GOT3 (cell line): ENCODE results near the gene ACTL10.
A peak's percentile ranks its signal among the peaks of the same experiment; 100 is the strongest.

ENCODE experiments used
- DNase-seq: peaks from one replicate; lab custom pipeline; 2025; ENCODE audit warnings: mixed read lengths; lab: John Stamatoyannopoulos, UW

ACTL10 gene

DNA sequence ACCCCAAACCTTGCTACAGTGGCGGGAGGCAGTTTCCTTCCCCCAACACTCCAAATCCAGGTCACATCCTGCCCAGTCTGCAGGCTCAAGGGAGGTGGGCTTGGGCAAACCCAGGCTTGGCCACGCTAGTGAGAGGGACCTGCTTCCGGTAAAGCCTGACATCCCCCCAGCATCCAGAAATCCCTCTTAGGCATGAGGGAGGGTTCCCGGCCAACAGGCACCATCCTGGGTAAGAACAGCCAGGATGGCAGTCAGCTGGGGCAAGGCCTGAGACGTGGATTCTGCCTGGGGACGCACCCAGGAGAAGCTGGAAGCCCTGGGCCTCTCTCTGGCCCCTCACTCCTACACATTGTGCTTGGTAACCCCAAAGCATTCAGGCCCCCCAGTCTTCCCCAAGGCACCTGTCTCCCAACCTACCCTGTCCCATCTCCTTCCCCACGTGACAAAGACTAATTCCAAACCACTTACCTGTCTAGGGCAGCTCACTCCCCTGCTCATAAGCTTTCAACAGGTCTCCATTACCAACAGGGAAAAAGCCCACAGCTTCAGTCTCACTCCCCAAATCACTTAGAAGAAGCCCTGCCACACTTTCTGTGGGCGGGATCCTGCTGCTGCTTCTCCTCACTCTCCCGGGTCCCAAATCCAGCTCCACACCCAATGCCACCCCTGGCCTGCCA is 2.5 kb upstream of the ACTL10 start:
- no peak for DNase-seq

DNA sequence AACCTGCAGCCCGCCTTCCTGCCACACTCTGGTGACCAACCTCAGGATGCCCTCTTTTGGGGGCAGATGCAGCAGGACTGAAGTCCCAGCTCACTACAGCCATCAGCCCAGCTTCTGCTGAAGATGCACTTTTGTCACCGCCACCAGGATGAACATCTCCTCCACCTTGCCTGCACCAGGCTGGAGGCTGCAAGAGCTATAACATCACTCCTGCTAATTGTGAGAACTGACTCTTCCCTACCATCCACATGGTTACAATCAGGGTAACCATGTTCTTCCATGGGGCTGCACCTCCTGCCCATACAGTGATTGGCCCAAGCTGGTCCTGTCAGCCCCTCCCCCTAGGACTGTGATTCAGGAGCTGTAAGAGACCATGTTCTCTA is 2.0 kb upstream of the ACTL10 start:
- DNase-seq, result no peak

DNA sequence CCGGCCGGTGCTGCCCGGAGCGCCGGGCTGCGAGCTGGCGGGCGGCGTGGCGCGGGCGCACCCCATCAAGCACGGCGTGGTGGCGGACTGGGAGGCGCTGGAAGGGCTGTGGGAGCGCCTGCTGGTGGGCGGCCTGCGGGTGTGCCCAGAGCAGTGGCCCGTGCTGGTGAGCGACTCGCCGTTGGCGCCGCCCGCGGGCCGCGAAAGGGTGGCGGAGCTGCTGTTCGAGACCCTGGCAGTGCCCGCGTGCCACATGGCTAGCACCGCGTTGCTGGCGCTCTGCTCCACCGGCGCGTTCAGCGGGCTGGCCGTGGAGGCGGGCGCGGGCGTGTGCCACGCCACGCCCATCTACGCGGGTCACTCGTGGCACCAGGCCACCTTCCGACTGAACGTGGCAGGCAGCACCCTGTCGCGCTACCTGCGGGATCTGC is 517 bp downstream of the ACTL10 start:
- DNase-seq, result no peak

DNA sequence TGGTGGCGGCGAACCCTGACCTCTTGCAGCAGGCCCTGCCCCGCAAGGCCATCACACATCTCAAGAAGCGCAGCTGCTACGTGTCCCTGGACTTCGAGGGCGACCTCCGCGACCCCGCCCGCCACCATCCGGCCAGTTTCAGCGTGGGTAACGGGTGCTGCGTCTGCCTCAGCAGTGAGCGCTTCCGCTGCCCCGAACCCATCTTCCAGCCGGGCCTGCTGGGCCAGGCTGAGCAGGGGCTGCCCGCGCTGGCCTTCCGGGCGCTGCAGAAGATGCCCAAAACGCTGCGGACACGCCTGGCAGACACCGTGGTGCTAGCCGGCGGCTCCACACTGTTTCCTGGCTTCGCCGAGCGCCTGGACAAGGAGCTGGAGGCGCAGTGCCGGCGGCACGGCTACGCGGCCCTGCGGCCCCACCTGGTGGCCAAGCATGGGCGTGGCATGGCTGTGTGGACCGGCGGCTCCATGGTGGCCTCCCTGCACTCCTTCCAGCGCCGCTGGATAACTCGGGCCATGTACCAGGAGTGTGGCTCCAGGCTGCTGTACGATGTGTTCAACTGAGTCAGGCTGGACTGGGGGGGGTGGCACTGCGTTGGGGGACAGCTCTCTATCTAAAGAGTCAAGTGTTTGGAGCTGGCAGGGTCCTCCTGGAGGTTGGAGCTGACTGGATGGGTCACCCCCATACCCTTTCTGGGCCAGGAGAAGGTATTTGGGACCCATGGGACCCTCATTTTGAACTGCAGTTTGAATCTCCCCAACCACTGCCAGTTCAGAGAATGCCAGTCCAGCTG is 1.1 kb downstream of the ACTL10 start:
- DNase-seq, result peak; percentile 75

DNA sequence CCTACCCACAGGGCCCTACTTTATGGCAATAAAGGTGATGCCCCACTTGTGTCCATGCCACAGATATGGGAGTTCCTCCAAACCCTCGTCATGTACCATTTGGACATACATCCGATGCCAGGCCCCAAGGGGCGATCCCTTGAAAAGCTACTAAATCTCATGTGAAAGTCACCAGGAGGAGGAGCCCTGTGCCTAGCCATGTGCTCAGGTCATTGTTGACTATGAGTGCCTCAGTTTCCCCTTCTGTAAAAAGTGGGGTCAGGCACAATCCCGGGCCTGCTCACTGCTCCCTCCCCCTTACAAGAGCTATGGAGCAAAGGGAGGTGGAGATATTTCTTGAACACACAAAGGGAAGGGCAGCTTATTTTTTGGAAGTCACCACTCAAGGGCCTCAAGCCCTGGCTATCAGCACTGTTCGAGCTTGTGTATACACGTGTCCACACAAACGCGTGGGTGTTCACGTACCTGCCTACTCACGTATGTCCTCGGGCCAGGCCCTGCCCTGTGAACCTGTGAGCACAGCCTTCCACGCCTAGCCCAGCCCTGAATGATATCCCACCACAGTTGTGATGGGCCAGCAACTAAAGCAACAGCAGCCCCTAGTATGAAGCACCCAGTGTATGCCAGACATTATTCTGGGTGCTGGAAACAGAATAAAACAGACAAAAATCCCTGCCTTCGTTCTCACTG is 1.9 kb downstream of the ACTL10 start:
- DNase-seq, result no peak

DNA sequence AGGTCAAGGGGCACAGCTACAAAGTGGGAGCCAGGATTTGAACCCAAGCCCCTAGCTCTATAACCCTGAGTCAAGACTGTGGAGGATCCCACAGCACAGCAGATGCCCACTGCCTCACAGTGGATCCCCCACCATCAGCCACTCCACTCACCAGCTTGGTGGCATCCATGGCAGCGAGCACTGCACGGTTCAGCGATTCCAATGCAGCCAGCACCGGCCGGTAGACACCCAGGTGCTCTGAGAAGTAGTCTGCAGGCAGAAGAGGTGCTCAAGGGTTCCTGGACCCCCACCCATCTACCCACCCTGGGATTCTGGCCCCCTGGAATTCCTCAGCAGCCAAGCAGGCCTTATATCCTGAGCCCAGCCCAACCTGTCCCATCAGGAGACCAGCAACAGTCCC is 2.5 kb downstream of the ACTL10 start:
- no peak for DNase-seq

DNA sequence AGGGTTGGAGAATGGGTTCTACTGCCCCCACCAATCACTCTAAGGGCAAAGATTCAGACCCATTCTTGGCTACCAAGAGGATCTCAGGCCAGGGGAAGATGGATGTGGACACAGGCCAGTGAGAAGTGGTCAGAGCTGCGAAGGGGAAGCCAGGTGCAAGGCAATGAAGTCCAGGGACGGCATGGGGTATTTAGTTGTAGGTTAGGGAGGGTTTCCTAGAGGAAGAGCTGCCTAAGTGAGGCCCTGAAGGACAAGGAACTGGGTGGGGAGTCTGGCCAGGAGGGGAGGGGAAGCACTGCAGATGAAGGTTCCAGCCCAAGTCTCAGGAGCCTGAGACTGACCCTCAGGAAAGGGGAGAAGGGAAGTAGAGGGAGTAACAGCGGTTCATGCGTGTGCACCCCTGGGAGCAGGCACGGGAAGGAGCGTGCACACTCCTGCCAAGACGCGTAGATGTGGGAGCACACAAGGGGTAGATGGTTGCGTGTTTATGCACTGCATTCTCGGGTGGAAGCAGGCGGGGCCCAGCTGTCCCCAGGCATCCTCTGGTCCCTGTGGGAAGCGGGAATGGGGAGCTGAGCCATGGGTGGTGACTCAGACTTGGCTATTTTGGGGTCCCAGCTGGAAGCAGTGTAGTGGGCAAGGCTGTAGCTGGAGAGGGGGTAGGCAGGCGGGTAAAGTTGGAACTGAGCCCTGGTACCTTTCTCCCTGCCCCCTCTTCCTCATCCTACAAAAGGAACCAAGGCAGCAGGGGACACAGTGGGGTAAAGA is 3.3 kb downstream of the ACTL10 start:
- DNase-seq, result no peak

DNA sequence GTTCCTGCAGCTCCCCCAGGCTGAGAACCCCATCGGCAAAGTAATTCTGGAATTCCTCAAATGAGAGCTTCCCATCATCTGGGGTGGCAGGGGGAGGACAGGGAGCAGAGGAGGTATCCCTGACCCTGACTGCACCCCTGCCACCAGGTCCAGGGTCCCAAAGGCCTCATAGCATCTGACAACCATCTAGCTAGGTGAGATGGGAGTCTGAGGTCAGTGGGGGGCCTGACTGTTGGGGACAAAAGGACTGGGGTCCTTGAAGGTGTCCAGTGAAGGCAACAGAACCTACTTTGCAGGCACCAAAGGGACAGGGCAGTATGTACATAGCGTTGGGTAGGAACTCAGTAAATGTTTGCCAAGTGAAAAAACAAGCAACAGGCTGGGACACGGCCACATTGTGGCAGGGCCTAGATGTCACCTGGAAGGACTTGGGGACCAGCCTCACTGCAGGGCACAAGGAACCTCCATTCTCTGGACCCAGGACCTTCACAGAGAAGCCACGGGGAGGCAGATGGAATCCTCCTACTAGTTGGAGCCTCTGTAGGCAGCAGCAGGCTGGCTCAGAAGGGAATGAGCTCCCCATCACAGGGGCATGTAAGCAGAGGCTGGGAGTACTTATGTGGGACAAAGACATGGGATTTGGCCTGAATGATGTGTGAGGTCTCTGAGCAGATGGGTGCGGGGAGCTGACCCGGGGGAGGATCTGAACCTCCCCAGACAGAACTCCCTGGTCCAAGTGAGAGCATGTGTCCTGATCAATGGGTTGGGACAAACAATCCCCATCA is 4.2 kb downstream of the ACTL10 start:
- no peak for DNase-seq

DNA sequence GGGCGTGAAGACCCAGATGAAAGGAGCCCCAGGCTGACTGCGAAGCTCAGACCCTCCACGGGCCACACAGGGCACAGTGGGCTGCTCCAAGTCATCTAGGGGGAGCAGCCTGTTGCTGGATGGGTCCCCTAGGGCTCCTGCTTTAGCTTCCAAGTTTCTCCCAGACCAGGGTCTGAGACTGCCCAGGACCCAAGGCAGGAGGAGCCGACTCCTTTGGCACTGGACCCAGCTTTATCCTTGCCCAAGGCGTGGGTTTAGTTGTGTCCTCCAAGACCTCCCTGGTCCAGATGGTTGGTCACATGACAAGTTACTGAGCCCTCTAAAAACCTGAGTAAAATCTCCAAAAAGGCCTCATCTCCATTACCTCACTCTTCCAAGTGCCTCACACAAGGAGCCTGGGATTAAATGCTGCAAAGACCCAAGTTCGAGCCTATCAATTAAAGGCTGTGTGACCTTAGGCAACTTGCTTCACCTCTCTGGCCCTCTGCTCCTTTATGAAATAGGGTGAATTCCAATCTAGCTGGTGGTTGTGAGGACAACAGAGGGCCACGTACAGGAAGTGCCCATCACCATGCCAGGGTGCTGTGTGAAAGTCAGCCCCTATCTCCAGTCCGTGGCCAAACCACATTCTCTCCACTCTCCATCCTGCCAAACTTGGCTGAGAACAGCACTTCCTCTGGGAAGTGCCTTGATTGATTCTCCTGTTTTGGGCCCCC is 5.0 kb downstream of the ACTL10 start:
- no peak for DNase-seq

DNA sequence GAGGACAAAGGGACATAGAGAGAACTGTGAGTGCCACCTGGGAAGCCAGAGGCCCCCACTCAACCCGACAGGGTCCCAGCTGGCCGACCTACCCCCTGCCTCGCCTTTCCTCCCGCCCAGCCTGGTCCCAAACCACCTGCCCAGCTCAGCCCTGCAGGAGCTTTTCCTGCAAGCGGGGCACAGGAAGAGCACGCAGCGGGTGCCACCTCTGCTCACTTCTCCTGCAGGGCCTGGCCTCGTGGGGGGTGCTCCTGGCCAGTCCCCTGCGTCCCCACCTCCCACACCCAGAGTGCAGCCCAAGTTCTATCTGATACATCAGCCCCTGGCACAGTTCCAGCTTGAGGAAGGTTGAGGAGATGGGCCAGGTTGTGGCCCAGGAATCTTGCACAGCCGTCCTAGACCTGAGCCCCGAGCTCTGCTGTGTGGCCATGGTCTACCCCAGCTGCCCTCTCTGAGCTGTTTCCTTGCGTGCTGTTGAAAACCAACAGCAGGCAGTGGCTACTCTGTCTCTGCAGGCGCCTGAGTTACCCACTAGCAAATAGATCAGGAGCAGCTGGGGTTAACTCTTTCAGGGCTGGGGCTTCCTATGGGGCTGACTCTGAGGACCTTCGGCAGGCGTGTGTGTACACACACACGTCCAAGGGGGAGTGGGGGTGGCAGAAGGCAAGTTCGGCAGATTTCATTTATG is 5.8 kb downstream of the ACTL10 start:
- DNase-seq, result no peak

DNA sequence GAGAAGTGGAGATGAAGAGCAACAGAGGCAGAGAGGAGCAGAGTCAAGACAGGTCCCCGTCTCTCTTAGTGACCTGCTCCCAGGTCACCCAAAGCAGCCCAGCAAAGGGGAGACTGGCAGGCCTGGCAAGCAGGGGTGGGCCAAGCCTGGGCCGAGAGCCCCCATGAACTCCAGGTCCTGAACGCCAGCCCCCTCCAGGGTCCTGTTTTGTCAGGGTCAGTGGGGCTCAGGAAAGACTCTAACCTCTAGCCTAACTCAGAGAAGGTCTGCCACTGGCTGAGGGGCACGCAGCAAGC is 6.3 kb downstream of the ACTL10 start:
- DNase-seq, result no peak

DNA sequence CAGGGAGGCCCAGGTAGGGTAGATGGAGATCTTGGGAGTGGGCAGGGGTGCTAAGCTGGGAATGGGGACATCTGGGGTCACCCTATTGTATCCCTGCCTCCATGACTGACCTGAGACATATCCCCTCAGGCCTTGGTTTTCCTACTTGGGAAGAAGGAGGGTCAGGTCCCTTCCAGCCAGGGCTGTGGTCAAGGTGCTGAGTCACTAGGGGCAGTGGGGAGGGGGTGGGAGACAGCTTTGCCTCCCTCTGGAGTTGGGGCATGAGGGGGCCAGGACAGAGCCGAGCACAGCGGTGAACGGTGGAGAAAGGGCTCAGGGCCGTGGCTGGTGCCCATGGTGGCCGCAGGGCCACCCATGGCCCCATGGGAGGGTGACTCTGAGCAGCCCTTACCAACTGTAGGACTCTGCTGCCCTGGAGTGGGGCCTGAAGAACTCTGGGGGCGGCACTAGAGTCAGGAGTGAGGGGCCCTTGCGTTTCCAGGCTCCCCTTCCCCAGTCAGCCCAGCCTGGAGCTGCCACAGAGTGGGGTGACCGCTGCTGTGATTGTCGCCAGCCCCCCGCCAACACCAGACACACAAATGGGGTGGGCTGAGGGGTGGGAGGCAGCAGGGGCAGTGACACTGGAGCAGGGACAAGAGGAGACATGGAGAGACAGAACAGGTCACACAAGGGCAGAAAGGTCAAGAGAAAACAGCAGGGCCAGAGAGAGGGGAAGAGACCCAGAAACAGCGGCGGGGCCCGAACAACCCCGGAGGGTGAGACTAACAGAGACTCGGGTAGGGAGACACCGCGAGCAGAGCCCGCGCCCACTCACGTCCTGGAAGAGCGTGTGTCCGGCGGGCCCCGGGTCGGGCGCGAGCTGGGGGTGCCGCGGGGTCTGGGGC is 6.9 kb downstream of the ACTL10 start:
- no peak for DNase-seq

DNA sequence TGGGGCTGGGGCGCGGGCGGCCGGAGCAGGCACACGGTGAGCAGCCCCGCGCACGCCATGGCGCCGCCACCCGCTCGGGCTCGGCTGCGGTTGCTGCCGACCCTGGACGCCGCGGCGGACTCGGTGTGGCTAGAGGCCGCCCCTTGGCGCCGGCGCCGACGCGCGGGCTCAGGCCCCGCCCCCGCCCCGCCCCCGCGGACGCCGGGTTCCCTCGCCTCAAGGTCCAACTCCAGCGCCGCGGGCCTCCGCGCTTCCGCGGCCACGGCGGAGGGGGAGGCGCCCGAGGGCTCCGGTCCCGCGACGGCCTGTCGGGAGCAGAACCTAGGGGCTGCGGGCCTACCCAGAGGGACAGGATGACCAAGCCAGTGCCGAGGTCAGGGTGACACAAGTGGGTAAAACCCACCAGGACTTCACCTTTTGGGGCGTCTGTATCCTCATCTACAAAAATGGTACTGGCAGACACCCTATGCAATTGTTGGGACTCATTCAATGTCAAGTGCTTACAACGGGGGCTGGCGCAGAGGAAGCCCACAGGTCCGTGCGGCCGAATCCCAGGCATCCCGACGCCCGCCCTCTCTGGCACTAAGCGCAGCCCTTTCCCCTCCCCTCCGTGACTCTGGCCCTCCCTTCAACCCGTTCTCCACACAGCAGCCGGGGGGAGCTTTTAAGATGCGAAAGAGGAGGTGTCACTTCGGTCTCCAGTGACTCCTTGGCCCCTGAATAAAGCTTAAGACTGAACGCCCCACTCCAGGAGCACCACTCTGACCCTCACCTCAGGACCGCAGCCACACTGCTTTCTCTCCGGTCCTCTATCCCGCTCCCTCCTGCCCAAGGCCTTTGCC is 7.8 kb downstream of the ACTL10 start, which contains the start of gene NECAB3:
Gene NECAB3, minus strand, starts transcription at position 135 of the 842 bp plus-strand sequence. Its CDS starts 76 bp downstream, at position 59.
- no peak for DNase-seq

DNA sequence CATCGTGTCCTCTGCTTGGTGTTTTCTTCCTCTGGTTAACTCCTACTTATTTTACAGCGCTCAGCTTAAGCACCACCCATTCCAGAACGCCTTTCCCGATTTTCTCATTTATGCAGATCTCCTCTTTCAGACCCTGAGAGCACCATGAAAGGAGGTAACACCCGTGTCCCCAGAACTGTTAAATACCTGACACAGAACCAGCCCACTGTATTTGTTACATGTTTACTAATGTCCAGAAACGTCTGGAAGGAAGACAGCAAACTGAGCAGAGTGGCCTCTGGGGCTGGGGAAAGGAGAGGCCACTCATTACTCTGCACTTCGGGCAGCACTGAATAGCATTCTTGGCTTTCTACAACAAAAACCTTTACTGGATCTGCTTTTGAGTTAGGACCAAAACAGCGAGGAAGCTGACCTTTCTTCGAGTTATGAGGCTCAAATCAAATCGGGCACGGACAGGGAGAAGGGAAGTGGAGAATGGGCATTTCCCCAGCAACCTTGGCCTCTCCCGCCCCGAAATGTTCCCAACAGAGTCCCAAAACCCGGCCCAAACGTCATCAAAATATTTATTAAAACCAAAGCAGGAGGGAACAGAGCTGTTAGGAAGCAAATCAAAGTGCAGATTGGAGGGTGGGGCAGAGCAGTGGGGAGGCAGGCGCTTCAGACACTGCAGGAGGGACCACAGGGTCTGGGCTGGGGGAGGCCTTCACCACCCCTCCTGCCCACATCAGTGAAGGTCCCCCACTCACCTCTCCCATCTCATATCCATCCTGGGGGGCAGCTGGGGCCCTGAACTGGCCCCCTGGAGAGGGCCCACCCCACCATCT is 8.6 kb downstream of the ACTL10 start:
- DNase-seq, result no peak

DNA sequence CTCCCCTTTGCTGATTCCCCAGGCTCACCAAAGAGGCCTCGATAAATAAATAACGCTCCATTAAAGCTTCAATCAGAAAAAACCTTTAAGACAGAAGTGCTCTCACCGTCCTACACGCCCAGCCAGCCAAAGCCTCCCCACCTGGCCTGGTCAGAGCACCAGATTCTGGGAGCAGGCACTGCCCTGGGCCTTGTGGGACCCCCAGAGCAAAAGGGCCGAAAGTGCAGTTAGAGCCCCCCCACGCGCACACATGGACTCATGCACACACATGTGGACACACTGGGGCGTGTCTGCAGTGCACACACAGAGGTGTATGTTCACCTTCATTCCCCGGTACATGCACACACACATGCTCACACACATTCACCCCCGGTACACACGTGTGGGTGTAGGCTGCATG is 9.4 kb downstream of the ACTL10 start:
- no peak for DNase-seq

DNA sequence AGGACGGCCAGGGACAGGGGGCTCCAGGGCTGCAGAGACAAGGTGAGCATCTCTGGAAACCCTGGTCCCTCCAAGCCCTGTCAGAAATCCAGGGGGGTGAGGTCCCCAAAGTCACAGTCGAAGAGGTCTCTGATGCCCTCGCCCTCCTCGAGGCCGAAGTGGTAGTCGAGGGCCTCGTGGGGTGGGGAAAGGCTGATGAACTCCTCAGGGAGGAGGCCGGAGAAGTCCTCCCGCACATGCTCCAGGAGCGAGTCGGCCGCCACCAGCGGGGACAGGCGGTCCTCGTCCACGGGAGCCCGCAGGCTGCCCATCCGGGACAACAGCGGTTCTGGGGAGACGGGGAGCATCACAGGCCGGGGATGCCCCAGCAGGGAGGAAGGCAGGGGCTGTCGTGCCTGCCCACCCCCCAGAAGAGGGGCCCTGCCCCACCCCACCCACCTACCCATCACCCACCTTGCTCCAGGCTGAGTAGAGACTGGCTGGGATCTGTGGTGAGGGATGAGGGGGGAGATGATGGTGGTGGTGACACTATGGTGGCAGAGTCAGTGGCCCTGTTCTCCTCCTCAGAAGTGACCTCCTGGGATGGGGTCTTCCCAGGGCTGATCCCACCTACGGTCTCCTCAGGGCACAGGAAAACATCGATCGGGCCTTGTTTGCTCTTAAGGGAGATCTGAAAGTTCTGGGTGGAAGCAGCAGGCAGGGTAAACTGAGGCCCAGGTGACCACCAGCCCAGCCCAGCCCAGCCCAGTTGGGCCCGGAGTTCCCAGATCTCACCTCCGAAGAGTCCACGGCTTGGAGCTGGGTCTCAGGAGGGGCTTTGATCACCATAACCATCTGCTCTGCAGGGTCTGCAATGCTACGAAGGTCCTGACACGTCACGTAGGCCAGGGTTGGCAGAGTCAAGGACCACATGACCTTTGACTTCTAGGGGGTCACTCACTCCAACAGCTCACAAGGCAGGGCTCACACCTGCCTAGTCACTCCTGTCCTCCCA is 10.2 kb downstream of the ACTL10 start:
- DNase-seq, result no peak
